HCT116 (cell line): ENCODE data around the gene UCN. TPM values are rescaled to one million over a fixed set of nuclear protein-coding genes. Genes with fewer than 3 reads are reported as not detected.

Source experiments
- ATAC-seq: fragments of 200-7000 bp; cut with Tn5 transposase; 2 replicates; pipeline ENCODE4 v1.9.1; 2020; ENCODE audit warnings: mild to moderate bottlenecking, moderate library complexity
- BruUV-seq: library from RNA; stranded (reverse); fragments of 400-500 nt; replicated peaks from 2 replicates; lab custom pipeline; 2021; lab: Mats Ljungman, UMichigan
- CTCF ChIA-PET: fragments of 300-600 bp; sonication (Branson Sonifier 250); formaldehyde crosslinking; loops from one replicate; lab custom pipeline; 2021; ENCODE audit warnings: antibody characterized with exemption; lab: Charles Lee
- POLR2A ChIA-PET: fragments of 300-600, 350-600 bp; sonication (Branson Sonifier 250); formaldehyde crosslinking; loops from one replicate; lab custom pipeline; 2021; ENCODE audit warnings: antibody characterized with exemption; lab: Charles Lee
- RAD21 ChIA-PET, 2 experiments: fragments of 300-600 bp; sonication (Branson Sonifier 250); formaldehyde crosslinking; loops; one replicate each; lab custom pipeline; 2023; ENCODE audit warnings: low total read pairs in 2 of 2; ENCODE audit not compliant: uncharacterized antibody in 2 of 2, unreplicated experiment in 2 of 2, low non-redundant PET in 1 of 2; lab: Charles Lee
- DNase-seq: peaks from one replicate; pipeline ENCODE4 v3.0.0-alpha.2; 2010; ENCODE audit warnings: low read depth, low spot score
- H2AFZ ChIP-seq: fragments of 200-600 bp; shearing (Covaris generic), sonication (generic); 2 replicates; pipeline ENCODE4 v1.6.1; 2017; ENCODE audit warnings: low read depth, mixed run types, mixed read lengths, antibody characterized with exemption, low read length; ENCODE audit not compliant: poor library complexity, severe bottlenecking
- H3K27ac ChIP-seq: 2 replicates; pipeline ENCODE4 v1.5.1; 2012; ENCODE audit warnings: low read depth, low read length
- H3K27me3 ChIP-seq: fragments of 200-600 bp; sonication (generic); 2 replicates; pipeline ENCODE4 v1.6.1; 2016; ENCODE audit warnings: mixed run types, low read length, mixed read lengths; ENCODE audit not compliant: insufficient read depth
- H3K36me3 ChIP-seq, 2 experiments: fragments of 200-500 bp in 1 of 2; fragments of 200-600 bp in 1 of 2; sonication (Bioruptor generic) in 1 of 2; sonication (generic) in 1 of 2; 2 replicates each; pipeline versions ENCODE4 v1.5.1 to v1.6.1; 2014 to 2016; ENCODE audit warnings: low read length in 2 of 2, inconsistent platforms in 1 of 2, mixed read lengths in 1 of 2, mixed run types in 1 of 2; ENCODE audit not compliant: insufficient read depth in 2 of 2, control insufficient read depth in 1 of 2
- H3K4me1 ChIP-seq, 2 experiments: fragments of 200-600 bp in 1 of 2; sonication (generic) in 1 of 2; 2 replicates each; pipeline versions ENCODE4 v1.5.1 to v1.6.1; 2012 to 2017; ENCODE audit warnings: low read length in 2 of 2, inconsistent platforms in 1 of 2, mild to moderate bottlenecking in 1 of 2, mixed read lengths in 1 of 2, mixed run types in 1 of 2, moderate library complexity in 1 of 2; ENCODE audit not compliant: insufficient read depth in 2 of 2, control insufficient read depth in 1 of 2
- H3K4me2 ChIP-seq: fragments of 200-600 bp; sonication (generic); 2 replicates; pipeline ENCODE4 v1.6.1; 2017; ENCODE audit warnings: mixed run types, low read length, mixed read lengths
- H3K4me3 ChIP-seq, 2 experiments: fragments of 200-600 bp in 1 of 2; sonication (generic) in 1 of 2; replicated peaks in 1 of 2; 2 replicates each; pipeline ENCODE4 v1.5.1; 2011 to 2016; ENCODE audit warnings: low read length in 2 of 2, control low read depth in 1 of 2, low read depth in 1 of 2, mild to moderate bottlenecking in 1 of 2, mixed read lengths in 1 of 2, mixed run types in 1 of 2
- H3K79me2 ChIP-seq: fragments of 200-600 bp; sonication (generic); 2 replicates; pipeline ENCODE4 v1.6.1; 2017; ENCODE audit warnings: mild to moderate bottlenecking, mixed run types, low read length, moderate library complexity, mixed read lengths; ENCODE audit not compliant: insufficient read depth
- H3K9ac ChIP-seq: fragments of 200-600 bp; sonication (generic); 2 replicates; pipeline ENCODE4 v1.6.1; 2016; ENCODE audit warnings: low read length, mixed read lengths
- H3K9me2 ChIP-seq: fragments of 200-600 bp; sonication (generic), shearing (Covaris generic); 2 replicates; pipeline ENCODE4 v1.6.1; 2017; ENCODE audit warnings: mixed run types, mild to moderate bottlenecking, moderate library complexity; ENCODE audit not compliant: insufficient read depth
- H3K9me3 ChIP-seq, 2 experiments: fragments of 200-500 bp in 1 of 2; fragments of 200-600 bp in 1 of 2; sonication (Bioruptor generic) in 1 of 2; sonication (generic) in 1 of 2; 2 replicates each; pipeline ENCODE4 v1.6.1; 2014 to 2017; ENCODE audit warnings: low read length in 2 of 2, mixed read lengths in 2 of 2, inconsistent platforms in 1 of 2, low read depth in 1 of 2, mild to moderate bottlenecking in 1 of 2, mixed run types in 1 of 2, moderate library complexity in 1 of 2; ENCODE audit not compliant: control insufficient read depth in 1 of 2, insufficient read depth in 1 of 2
- H4K20me1 ChIP-seq: fragments of 200-600 bp; sonication (generic), shearing (Covaris generic); 2 replicates; pipeline ENCODE4 v1.6.1; 2017; ENCODE audit warnings: mixed run types, mild to moderate bottlenecking, moderate library complexity; ENCODE audit not compliant: insufficient read depth
- CEBPB ChIP-seq: IDR thresholded peaks from 2 replicates; pipeline ENCODE4 v1.6.1; 2012; ENCODE audit warnings: low read depth
- EGR1 ChIP-seq: IDR thresholded peaks from 2 replicates; pipeline ENCODE4 v1.6.1; 2012; ENCODE audit warnings: low read depth
- FOSL1 ChIP-seq: IDR thresholded peaks from 2 replicates; pipeline ENCODE4 v1.6.1; 2012; ENCODE audit warnings: low read depth
- MAX ChIP-seq: IDR thresholded peaks from 2 replicates; pipeline ENCODE4 v1.6.1; 2012
- POLR2A ChIP-seq: IDR thresholded peaks from 2 replicates; pipeline ENCODE4 v1.7.0; 2011; ENCODE audit warnings: borderline replicate concordance; ENCODE audit not compliant: insufficient read depth, insufficient read length; ENCODE audit errors: extremely low read depth
- POLR2AphosphoS5 ChIP-seq: IDR thresholded peaks from 2 replicates; pipeline ENCODE4 v1.6.1; 2011; ENCODE audit warnings: mild to moderate bottlenecking, low read depth, low read length, moderate library complexity
- RAD21 ChIP-seq: IDR thresholded peaks from 2 replicates; pipeline ENCODE4 v1.6.1; 2012; ENCODE audit warnings: low read depth, mild to moderate bottlenecking
- SIN3A ChIP-seq: IDR thresholded peaks from 2 replicates; pipeline ENCODE4 v1.6.1; 2012; ENCODE audit warnings: low read depth
- SP1 ChIP-seq: IDR thresholded peaks from 2 replicates; pipeline ENCODE4 v1.6.1; 2012; ENCODE audit warnings: low read depth
- SRF ChIP-seq: IDR thresholded peaks from 2 replicates; pipeline ENCODE4 v1.6.1; 2012; ENCODE audit warnings: low read depth
- intact Hi-C: fragments of 100-400 bp; cut with micrococcal nuclease; formaldehyde crosslinking; loops from 2 replicates; pipeline ENCODE4 v1.10.0; 2022
- total RNA-seq: library from RNA; stranded (reverse); gene quantifications from one replicate; pipeline ENCODE4 v1.2.1, GENCODE V29; 2021; ENCODE audit not compliant: unreplicated experiment

UCN gene
- total RNA-seq, 1 experiment from 2014 or later: 8.0 TPM

- Histone ChIP-seq H3K4me1 (peaks cover 9 to 18% of the 10 kb centered on the region in 2 experiments), H3K27me3 (no peaks in the 10 kb centered on the region), H3K9me3 (no peaks in the 10 kb centered on the region), H3K79me2 (no peaks in the 10 kb centered on the region), H4K20me1 (no peaks in the 10 kb centered on the region), H3K9ac (no peak overlapping the region), H3K9me2 (no peaks in the 10 kb centered on the region), H3K4me3 (no peak overlapping the region), H3K36me3 (no peaks in the 10 kb centered on the region), H3K27ac (no peak overlapping the region), H2AFZ (no peak overlapping the region), H3K4me2 (no peak overlapping the region)
- intact Hi-C loops: no loop called here
- POLR2A ChIA-PET: no interaction called here
- no peak for TF ChIP-seq SIN3A
- TF ChIP-seq FOSL1: no peak
- no peak for TF ChIP-seq POLR2AphosphoS5
- TF ChIP-seq RAD21: no peak
- TF ChIP-seq CEBPB: no peak
- TF ChIP-seq SP1: no peak
- no peak for TF ChIP-seq MAX
- TF ChIP-seq EGR1: no peak
- ATAC-seq: no peak
- no TSS peak for BruUV-seq
- CTCF ChIA-PET: interaction anchor here (1.3 kb wide), 1 partner anchor 18 kb away, joined by 3 read pairs; no protein-coding TSS in a partner anchor
- DNase-seq: no peak
- RAD21 ChIA-PET: no interaction called here
These were observed 9.7 kb downstream of the UCN start for GRCh38 chr2:27298391-27299080.

GRCh38 chr2:27297195-27297594 is 11.1 kb downstream of the UCN start:
- no peak overlapping the region for H3K9ac ChIP-seq
- peaks cover 21 to 22% of the 10 kb centered on the region in 2 experiments for H3K4me1 ChIP-seq
- RAD21 ChIA-PET: no interaction called here
- no peaks in the 10 kb centered on the region for H3K9me2 ChIP-seq
- BruUV-seq: no TSS peak
- no peaks in the 10 kb centered on the region for H3K9me3 ChIP-seq
- ATAC-seq: no peak
- CTCF ChIA-PET: no interaction called here
- H3K27me3 ChIP-seq: no peaks in the 10 kb centered on the region
- H2AFZ ChIP-seq: no peak overlapping the region
- intact Hi-C loops: no loop called here
- H3K27ac ChIP-seq: no peak overlapping the region
- no peak overlapping the region for H3K4me2 ChIP-seq
- TF ChIP-seq POLR2A (no peak), SRF (no peak)
- H3K4me3 ChIP-seq: no peak overlapping the region
- H3K36me3 ChIP-seq: no peaks in the 10 kb centered on the region
- no peaks in the 10 kb centered on the region for H4K20me1 ChIP-seq
- no peak for DNase-seq
- H3K79me2 ChIP-seq: no peaks in the 10 kb centered on the region
- POLR2A ChIA-PET: no interaction called here
